A549 (cell line): ENCODE results near the gene IFI6. TPM values are rescaled to one million over a fixed set of nuclear protein-coding genes. Genes with fewer than 3 reads are reported as not detected.

Experiments
- ATAC-seq, 2 experiments: fragments of 200-7000 bp in 1 of 2; fragments of >200 bp in 1 of 2; cut with Nextera tagmentation in 1 of 2; cut with Tn5 transposase in 1 of 2; 3 replicates each; pipeline versions ENCODE4 v1.8.0 to v1.9.1; 2018 to 2020; ENCODE audit warnings: mild to moderate bottlenecking in 1 of 2, moderate library complexity in 1 of 2
- CTCF ChIA-PET: fragments of 300-600 bp; sonication (Branson Sonifier 250); formaldehyde crosslinking; extraction: SDS; loops from one replicate; lab custom pipeline; 2021; ENCODE audit warnings: antibody characterized with exemption, inconsistent platforms; lab: Yijun Ruan, JAX
- POLR2A ChIA-PET: fragments of 350-600 bp; formaldehyde crosslinking; extraction: SDS; loops from one replicate; lab custom pipeline; 2021; ENCODE audit warnings: antibody characterized with exemption, inconsistent platforms; lab: Yijun Ruan, JAX
- DNase-seq, 2 experiments: peaks; one replicate each; pipeline versions ENCODE4 v3.0.0 to v3.0.0-alpha.2; 2011 to 2016; ENCODE audit warnings: low read depth in 1 of 2, low spot score in 1 of 2
- FAIRE-seq: peaks from 2 replicates; lab custom pipeline; 2011; peaks lifted over from hg19 to GRCh38; lab: Jason Lieb, UNC
- H3K27ac ChIP-seq, 2 experiments: fragments of >200 bp; sonication (Bioruptor Twin); formaldehyde crosslinking; 3 replicates each; pipeline ENCODE4 v1.5.1; 2016 to 2017
- H3K4me1 ChIP-seq: fragments of >200 bp; sonication (Bioruptor Twin); formaldehyde crosslinking; 3 replicates; pipeline ENCODE4 v1.6.1; 2016
- H3K4me2 ChIP-seq: fragments of >200 bp; sonication (Bioruptor Twin); formaldehyde crosslinking; 3 replicates; pipeline ENCODE4 v1.6.1; 2016
- H3K4me3 ChIP-seq: fragments of >200 bp; sonication (Bioruptor Twin); formaldehyde crosslinking; 3 replicates; pipeline ENCODE4 v1.5.1; 2016
- H3K9me3 ChIP-seq: fragments of >200 bp; sonication (Bioruptor Twin); formaldehyde crosslinking; 3 replicates; pipeline ENCODE4 v1.6.1; 2016
- CBX2 ChIP-seq: fragments of 200-600 bp; sonication (generic); IDR thresholded peaks from 2 replicates; pipeline ENCODE4 v1.6.1; 2016; ENCODE audit warnings: low read depth, mild to moderate bottlenecking, borderline replicate concordance
- CEBPB ChIP-seq, 2 experiments: fragments of >200 bp in 1 of 2; sonication (Bioruptor Twin) in 1 of 2; formaldehyde crosslinking in 1 of 2; IDR thresholded peaks; 2 replicates each; pipeline ENCODE4 v1.6.1; 2012 to 2016
- CHD4 ChIP-seq: fragments of 200-600 bp; sonication (generic); IDR thresholded peaks from 2 replicates; pipeline ENCODE4 v1.6.1; 2016; ENCODE audit warnings: antibody characterized with exemption, mild to moderate bottlenecking, borderline replicate concordance
- EHF ChIP-seq: fragments of 250-450 bp; sonication (Bioruptor Pico); IDR thresholded peaks from 2 replicates; pipeline ENCODE4 v1.5.0; 2020; ENCODE audit warnings: mild to moderate bottlenecking
- EHMT2 ChIP-seq: fragments of 200-600 bp; sonication (generic); IDR thresholded peaks from 2 replicates; pipeline ENCODE4 v1.6.1; 2016; ENCODE audit warnings: antibody characterized with exemption, low read depth, mild to moderate bottlenecking, moderate library complexity
- ESRRA ChIP-seq: fragments of 150-350 bp; IDR thresholded peaks from 2 replicates; pipeline ENCODE4 v1.6.1; 2014; ENCODE audit warnings: mild to moderate bottlenecking, low read length, borderline replicate concordance
- FOSL2 ChIP-seq, 2 experiments: fragments of 450-650 bp in 1 of 2; fragments of >200 bp in 1 of 2; sonication (Bioruptor Twin) in 1 of 2; formaldehyde crosslinking; IDR thresholded peaks; 2 replicates each; pipeline versions ENCODE4 v1.5.0 to v1.6.1; 2016 to 2020; ENCODE audit warnings: mild to moderate bottlenecking in 1 of 2, moderate library complexity in 1 of 2
- JUNB ChIP-seq: fragments of >200 bp; sonication (Bioruptor Twin); formaldehyde crosslinking; IDR thresholded peaks from 2 replicates; pipeline ENCODE4 v1.6.1; 2016
- KDM1A ChIP-seq: fragments of 200-600 bp; sonication (generic); IDR thresholded peaks from 2 replicates; pipeline ENCODE4 v1.6.1; 2016; ENCODE audit warnings: low read depth, mild to moderate bottlenecking
- KDM5A ChIP-seq: fragments of 200-600 bp; sonication (generic); IDR thresholded peaks from 2 replicates; pipeline ENCODE4 v1.6.1; 2016; ENCODE audit warnings: antibody characterized with exemption, mild to moderate bottlenecking
- MYC ChIP-seq: IDR thresholded peaks from 2 replicates; pipeline ENCODE4 v1.6.1; 2012; ENCODE audit warnings: mild to moderate bottlenecking, inconsistent platforms, low read length, improper control_type of control experiment, borderline replicate concordance
- NPAS2 ChIP-seq: fragments of 250-450 bp; sonication (Bioruptor Pico); IDR thresholded peaks from 2 replicates; pipeline ENCODE4 v1.8.0; 2022; ENCODE audit warnings: mild to moderate bottlenecking, moderate library complexity, borderline replicate concordance
- POLR2A ChIP-seq: IDR thresholded peaks from 2 replicates; pipeline ENCODE4 v1.6.1; 2012; ENCODE audit warnings: mild to moderate bottlenecking, low read length
- SMC3 ChIP-seq: fragments of >200 bp; sonication (Bioruptor Twin); formaldehyde crosslinking; IDR thresholded peaks from 3 replicates; pipeline ENCODE4 v1.6.1; 2018; ENCODE audit warnings: inconsistent platforms
- WGBS: methylation state at CpG from one replicate; pipeline ENCODE4 v1.1.6; 2017; ENCODE audit errors: missing lambda C conversion rate; 5-methylcytosine and 5-hydroxymethylcytosine counted together
- polyA plus RNA-seq, 4 experiments: library from polyadenylated mRNA; depleted of rRNA in 3 of 4; stranded (reverse); fragments of >200 nt; fragmentation: RNase III in 1 of 4; extraction: RNeasy Plus Mini Kit Qiagen cat#74134 plus additional on column Dnase treatment in 1 of 4; gene quantifications; 2 replicates in 3 of 4; 3 replicates in 1 of 4; pipeline ENCODE4 v1.2.3, GENCODE V29; 2011 to 2017
- TF ChIP-seq, protein P1 (sequence below): fragments of 450-650 bp; IDR thresholded peaks from 2 replicates; pipeline ENCODE4 v1.6.1; 2014; ENCODE audit warnings: antibody characterized with exemption
- TF ChIP-seq, protein P2 (sequence below): IDR thresholded peaks from 2 replicates; pipeline ENCODE4 v1.6.1; 2012; ENCODE audit warnings: low read depth, borderline replicate concordance
- TF ChIP-seq, protein P3 (sequence below): IDR thresholded peaks from 2 replicates; pipeline ENCODE4 v1.6.1; 2012
- TF ChIP-seq, protein P4 (sequence below): fragments of 250-450 bp; sonication (Bioruptor Pico); IDR thresholded peaks from 2 replicates; pipeline ENCODE4 v1.5.0; 2021; ENCODE audit warnings: mild to moderate bottlenecking, moderate library complexity, borderline replicate concordance

The IFI6 gene
- polyA plus RNA-seq, 2 of the 4 experiments (the other 2 are of a cell fraction) = 6.3 to 8.8 TPM

DNA sequence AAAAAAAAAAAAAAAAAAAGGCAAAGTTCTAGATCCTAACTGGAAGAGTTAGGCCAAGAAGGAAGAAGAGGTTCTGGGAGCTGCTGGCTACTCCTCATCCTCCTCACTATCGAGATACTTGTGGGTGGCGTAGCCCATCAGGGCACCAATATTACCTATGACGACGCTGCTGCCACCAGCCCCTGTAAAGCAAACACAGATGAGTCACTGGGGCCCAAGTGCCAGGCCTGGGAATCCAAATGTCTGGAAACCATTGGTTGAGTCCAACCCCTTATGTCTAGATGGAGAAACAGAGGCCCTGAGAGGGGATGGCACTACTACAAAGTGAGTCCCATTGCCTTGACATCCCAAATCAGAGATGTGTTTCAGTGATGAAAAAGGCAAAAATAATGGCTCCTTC, 5.7 kb downstream of the IFI6 start:
- ChIA-PET CTCF (interaction anchor here (0.6 to 8.6 kb wide), 4 partner anchors 16 to 370 kb away, joined by 3 to 151 read pairs (median 3); no protein-coding TSS in a partner anchor), POLR2A (no interaction called here)
- 56% methylated on average over 4 of the region's 4 CpGs for WGBS

DNA sequence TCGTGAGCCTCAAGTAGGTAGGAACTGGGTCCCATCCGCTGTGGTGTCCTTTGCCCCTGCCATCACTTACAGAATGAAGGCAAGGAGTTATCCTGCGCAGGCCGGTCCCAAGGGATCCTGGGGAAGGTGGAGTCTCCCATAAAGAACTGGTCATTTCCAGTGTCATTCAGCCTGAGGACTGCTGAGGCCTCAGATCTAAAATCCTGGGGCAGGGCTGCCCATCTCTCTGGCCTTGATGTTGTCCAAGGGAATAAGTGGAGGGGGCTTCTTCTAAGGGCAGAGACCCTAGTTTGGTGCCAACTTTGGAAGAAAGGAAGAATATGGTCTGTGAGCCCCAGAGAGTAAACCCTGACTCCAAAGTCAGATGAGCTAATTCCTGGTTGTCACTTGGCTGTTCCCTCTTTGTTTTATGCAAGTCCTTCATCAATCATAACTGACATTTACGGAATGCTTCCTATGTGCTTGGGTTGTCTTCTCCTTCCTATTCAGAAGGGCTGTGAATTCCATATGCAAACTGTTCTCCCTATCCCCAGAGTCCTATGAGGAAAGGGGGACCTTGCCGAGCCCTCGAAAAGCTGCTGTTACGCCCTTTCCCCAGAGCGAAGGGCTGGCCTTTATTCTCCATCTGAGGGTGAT, 6.9 kb downstream of the IFI6 start:
- Histone ChIP-seq H3K4me2 (no peak overlapping the region), H3K4me3 (no peak overlapping the region), H3K9me3 (no peaks in the 10 kb centered on the region)
- ATAC-seq (no peak), FAIRE-seq (no peak)
- POLR2A ChIA-PET = no interaction called here
- WGBS = 88% methylated on average over 9 of the region's 9 CpGs
- no peak for TF ChIP-seq EHMT2
- TF ChIP-seq NPAS2 (CRISPR knock-in tag) = no peak
- no peak for TF ChIP-seq FOSL2 (IDR thresholded peaks at IDR 0.05)
- TF ChIP-seq FOSL2 (CRISPR knock-in tag; IDR thresholded peaks at IDR 0.05) = no peak
- TF ChIP-seq JUNB = no peak
- TF ChIP-seq, protein P1, sequence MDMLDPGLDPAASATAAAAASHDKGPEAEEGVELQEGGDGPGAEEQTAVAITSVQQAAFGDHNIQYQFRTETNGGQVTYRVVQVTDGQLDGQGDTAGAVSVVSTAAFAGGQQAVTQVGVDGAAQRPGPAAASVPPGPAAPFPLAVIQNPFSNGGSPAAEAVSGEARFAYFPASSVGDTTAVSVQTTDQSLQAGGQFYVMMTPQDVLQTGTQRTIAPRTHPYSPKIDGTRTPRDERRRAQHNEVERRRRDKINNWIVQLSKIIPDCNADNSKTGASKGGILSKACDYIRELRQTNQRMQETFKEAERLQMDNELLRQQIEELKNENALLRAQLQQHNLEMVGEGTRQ = no peak
- TF ChIP-seq POLR2A = no peak
- no peak for TF ChIP-seq CHD4
- no peak for TF ChIP-seq SMC3
- TF ChIP-seq, all 56 proteins: peak for 0
- Histone ChIP-seq H3K4me1 (0 out of 3 replicates have a peak, but pooled peaks cover 4% of the 10 kb centered on the region), H3K27ac (no peak overlapping the region)
- CTCF ChIA-PET = interaction anchor here (0.6 to 8.6 kb wide), 8 partner anchors 9 to 369 kb away, joined by 3 to 151 read pairs (median 3); no protein-coding TSS in a partner anchor
- DNase-seq = no peak

More for the DNA sequence above, 5.7 kb downstream of the IFI6 start:
- H3K27ac ChIP-seq = no peak overlapping the region
- FAIRE-seq (no peak), DNase-seq (no peak), ATAC-seq (no peak)
- H3K4me1 ChIP-seq = peaks cover 11% of the 10 kb centered on the region; the same call in 1 of the 3 replicates
- H3K4me2 ChIP-seq = no peak overlapping the region
- H3K4me3 ChIP-seq = no peak overlapping the region
- H3K9me3 ChIP-seq = no peaks in the 10 kb centered on the region
- TF ChIP-seq CBX2 (no peak), KDM5A (no peak), MYC (no peak), EHF (CRISPR knock-in tag) (no peak), ESRRA (no peak), CEBPB (IDR thresholded peaks at IDR 0.05) (no peak), KDM1A (no peak)
- TF ChIP-seq, protein P2, sequence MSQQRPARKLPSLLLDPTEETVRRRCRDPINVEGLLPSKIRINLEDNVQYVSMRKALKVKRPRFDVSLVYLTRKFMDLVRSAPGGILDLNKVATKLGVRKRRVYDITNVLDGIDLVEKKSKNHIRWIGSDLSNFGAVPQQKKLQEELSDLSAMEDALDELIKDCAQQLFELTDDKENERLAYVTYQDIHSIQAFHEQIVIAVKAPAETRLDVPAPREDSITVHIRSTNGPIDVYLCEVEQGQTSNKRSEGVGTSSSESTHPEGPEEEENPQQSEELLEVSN = no peak

DNA sequence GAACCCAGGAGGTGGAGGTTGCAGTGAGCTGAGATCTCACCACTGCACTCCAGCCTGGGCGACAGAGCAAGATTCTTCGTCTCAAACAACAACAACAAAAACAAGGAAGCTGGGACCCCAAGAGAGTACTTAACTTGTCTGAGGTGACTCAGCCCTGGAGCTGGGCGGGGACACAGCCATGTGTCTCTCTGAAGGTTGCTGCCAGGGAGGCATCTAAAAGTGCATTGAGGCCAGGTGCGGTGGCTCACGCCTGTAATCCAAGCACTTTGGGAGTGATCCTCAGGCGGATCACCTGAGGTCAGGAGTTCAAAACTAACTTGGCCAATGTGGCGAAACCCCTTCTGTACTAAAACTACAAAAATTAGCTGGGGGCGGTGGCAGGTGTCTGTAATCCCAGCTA, 7.7 kb downstream of the IFI6 start:
- ChIA-PET CTCF (interaction anchor here (0.8 to 8.6 kb wide), 8 partner anchors 8 to 270 kb away, joined by 3 to 151 read pairs (median 4); no protein-coding TSS in a partner anchor), POLR2A (no interaction called here)
- no peak overlapping the region for H3K27ac ChIP-seq
- FAIRE-seq (no peak), DNase-seq (no peak), ATAC-seq (no peak)
- H3K9me3 ChIP-seq = no peaks in the 10 kb centered on the region
- peaks cover 2% of the 10 kb centered on the region; the same call in 1 of the 3 replicates for H3K4me1 ChIP-seq
- TF ChIP-seq, protein P3, sequence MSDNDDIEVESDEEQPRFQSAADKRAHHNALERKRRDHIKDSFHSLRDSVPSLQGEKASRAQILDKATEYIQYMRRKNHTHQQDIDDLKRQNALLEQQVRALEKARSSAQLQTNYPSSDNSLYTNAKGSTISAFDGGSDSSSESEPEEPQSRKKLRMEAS = no peak
- TF ChIP-seq MYC (no peak), CBX2 (no peak), CEBPB (IDR thresholded peaks at IDR 0.05) (no peak), EHF (CRISPR knock-in tag) (no peak)
- TF ChIP-seq, protein P4, sequence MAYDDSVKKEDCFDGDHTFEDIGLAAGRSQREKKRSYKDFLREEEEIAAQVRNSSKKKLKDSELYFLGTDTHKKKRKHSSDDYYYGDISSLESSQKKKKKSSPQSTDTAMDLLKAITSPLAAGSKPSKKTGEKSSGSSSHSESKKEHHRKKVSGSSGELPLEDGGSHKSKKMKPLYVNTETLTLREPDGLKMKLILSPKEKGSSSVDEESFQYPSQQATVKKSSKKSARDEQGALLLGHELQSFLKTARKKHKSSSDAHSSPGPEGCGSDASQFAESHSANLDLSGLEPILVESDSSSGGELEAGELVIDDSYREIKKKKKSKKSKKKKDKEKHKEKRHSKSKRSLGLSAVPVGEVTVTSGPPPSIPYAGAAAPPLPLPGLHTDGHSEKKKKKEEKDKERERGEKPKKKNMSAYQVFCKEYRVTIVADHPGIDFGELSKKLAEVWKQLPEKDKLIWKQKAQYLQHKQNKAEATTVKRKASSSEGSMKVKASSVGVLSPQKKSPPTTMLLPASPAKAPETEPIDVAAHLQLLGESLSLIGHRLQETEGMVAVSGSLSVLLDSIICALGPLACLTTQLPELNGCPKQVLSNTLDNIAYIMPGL (CRISPR knock-in tag) = no peak
- H3K4me2 ChIP-seq = no peak overlapping the region
- 67% methylated on average over 7 of the region's 8 CpGs for WGBS
- no peak overlapping the region for H3K4me3 ChIP-seq
